OCI-LY1 (cell line): ENCODE measurements around the gene CCR5AS.

Experiments used
- H2AFZ ChIP-seq: fragments of 200-600 bp; sonication (generic), shearing (Covaris generic); 2 replicates; pipeline ENCODE4 v1.6.0; 2014; ENCODE audit warnings: antibody characterized with exemption, mild to moderate bottlenecking, low read length
- H3F3A ChIP-seq: fragments of 200-600 bp; sonication (generic), shearing (Covaris generic); 2 replicates; pipeline ENCODE4 v1.6.0; 2014; ENCODE audit warnings: mild to moderate bottlenecking, antibody characterized with exemption, low read length, moderate library complexity; ENCODE audit not compliant: insufficient read depth
- H3K27ac ChIP-seq: fragments of 200-600 bp; sonication (generic); 2 replicates; pipeline ENCODE4 v1.5.1; 2014; ENCODE audit warnings: low read length, mixed run types, mild to moderate bottlenecking, low read depth; ENCODE audit not compliant: poor library complexity, severe bottlenecking
- H3K27me3 ChIP-seq: fragments of 200-600 bp; sonication (generic); 2 replicates; pipeline ENCODE4 v1.6.0; 2014; ENCODE audit warnings: antibody characterized with exemption, mild to moderate bottlenecking, low read length, moderate library complexity; ENCODE audit not compliant: insufficient read depth
- H3K36me3 ChIP-seq: fragments of 200-600 bp; sonication (generic); 2 replicates; pipeline ENCODE4 v1.6.1; 2014; ENCODE audit warnings: mild to moderate bottlenecking, antibody characterized with exemption, low read length, moderate library complexity, mixed read lengths; ENCODE audit not compliant: insufficient read depth
- H3K4me1 ChIP-seq: fragments of 200-600 bp; sonication (generic); 2 replicates; pipeline ENCODE4 v1.5.1; 2014; ENCODE audit warnings: mild to moderate bottlenecking, low read length, moderate library complexity; ENCODE audit not compliant: insufficient read depth, severe bottlenecking
- H3K4me2 ChIP-seq: fragments of 200-600 bp; sonication (generic), shearing (Covaris generic); 2 replicates; pipeline ENCODE4 v1.6.1; 2014; ENCODE audit warnings: low read length
- H3K4me3 ChIP-seq: fragments of 200-600 bp; sonication (generic); 2 replicates; pipeline ENCODE4 v1.5.1; 2014; ENCODE audit warnings: low read length, low read depth, mild to moderate bottlenecking, mixed read lengths; ENCODE audit not compliant: poor library complexity, severe bottlenecking
- H3K79me2 ChIP-seq: fragments of 200-600 bp; shearing (Covaris generic); 2 replicates; pipeline ENCODE4 v1.6.1; 2016; ENCODE audit warnings: mixed run types, low read length, mixed read lengths; ENCODE audit not compliant: insufficient read depth
- H3K9ac ChIP-seq: fragments of 200-600 bp; sonication (generic), shearing (Covaris generic); 2 replicates; pipeline ENCODE4 v1.6.1; 2014; ENCODE audit warnings: mild to moderate bottlenecking, low read length, mixed read lengths
- H3K9me2 ChIP-seq: fragments of 200-600 bp; sonication (generic), shearing (Covaris generic); 2 replicates; pipeline ENCODE4 v1.6.1; 2014; ENCODE audit warnings: low read depth, mild to moderate bottlenecking, low read length, mixed read lengths
- H3K9me3 ChIP-seq: fragments of 200-600 bp; shearing (Covaris generic); 2 replicates; pipeline ENCODE4 v1.6.1; 2014; ENCODE audit warnings: low read length, mixed read lengths
- H4K20me1 ChIP-seq: fragments of 200-600 bp; sonication (generic), shearing (Covaris generic); 2 replicates; pipeline ENCODE4 v1.6.0; 2016; ENCODE audit warnings: mild to moderate bottlenecking, low read length; ENCODE audit not compliant: insufficient read depth
- EZH2 ChIP-seq: fragments of 200-600 bp; sonication (generic), shearing (Covaris generic); IDR thresholded peaks from 2 replicates; pipeline ENCODE4 v1.8.0; 2017; ENCODE audit warnings: borderline replicate concordance, mixed run types, mild to moderate bottlenecking, antibody characterized with exemption, low read length, moderate library complexity, mixed read lengths
- TF ChIP-seq, protein P1 (sequence below): fragments of 200-600 bp; sonication (generic), shearing (Covaris generic); IDR thresholded peaks from 2 replicates; pipeline ENCODE4 v1.5.1; 2017; ENCODE audit warnings: mild to moderate bottlenecking, antibody characterized with exemption, low read length, moderate library complexity, mixed read lengths

Gene CCR5AS

DNA sequence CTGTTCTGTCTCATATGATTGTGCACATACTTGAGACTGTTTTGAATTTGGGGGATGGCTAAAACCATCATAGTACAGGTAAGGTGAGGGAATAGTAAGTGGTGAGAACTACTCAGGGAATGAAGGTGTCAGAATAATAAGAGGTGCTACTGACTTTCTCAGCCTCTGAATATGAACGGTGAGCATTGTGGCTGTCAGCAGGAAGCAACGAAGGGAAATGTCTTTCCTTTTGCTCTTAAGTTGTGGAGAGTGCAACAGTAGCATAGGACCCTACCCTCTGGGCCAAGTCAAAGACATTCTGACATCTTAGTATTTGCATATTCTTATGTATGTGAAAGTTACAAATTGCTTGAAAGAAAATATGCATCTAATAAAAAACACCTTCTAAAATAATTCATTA, 31.1 kb downstream of the CCR5AS start:
- no peaks in the 10 kb centered on the region for H3K36me3 ChIP-seq
- no peaks in the 10 kb centered on the region for H4K20me1 ChIP-seq
- H3K4me1 ChIP-seq = no peaks in the 10 kb centered on the region
- no peak overlapping the region for H3K4me2 ChIP-seq
- H3K27me3 ChIP-seq = peaks cover 5% of the 10 kb centered on the region; the same call in 1 of the 2 replicates
- TF ChIP-seq, protein P1, sequence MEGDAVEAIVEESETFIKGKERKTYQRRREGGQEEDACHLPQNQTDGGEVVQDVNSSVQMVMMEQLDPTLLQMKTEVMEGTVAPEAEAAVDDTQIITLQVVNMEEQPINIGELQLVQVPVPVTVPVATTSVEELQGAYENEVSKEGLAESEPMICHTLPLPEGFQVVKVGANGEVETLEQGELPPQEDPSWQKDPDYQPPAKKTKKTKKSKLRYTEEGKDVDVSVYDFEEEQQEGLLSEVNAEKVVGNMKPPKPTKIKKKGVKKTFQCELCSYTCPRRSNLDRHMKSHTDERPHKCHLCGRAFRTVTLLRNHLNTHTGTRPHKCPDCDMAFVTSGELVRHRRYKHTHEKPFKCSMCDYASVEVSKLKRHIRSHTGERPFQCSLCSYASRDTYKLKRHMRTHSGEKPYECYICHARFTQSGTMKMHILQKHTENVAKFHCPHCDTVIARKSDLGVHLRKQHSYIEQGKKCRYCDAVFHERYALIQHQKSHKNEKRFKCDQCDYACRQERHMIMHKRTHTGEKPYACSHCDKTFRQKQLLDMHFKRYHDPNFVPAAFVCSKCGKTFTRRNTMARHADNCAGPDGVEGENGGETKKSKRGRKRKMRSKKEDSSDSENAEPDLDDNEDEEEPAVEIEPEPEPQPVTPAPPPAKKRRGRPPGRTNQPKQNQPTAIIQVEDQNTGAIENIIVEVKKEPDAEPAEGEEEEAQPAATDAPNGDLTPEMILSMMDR = no peak
- TF ChIP-seq EZH2 = no peak
- H2AFZ ChIP-seq = no peak overlapping the region
- no peaks in the 10 kb centered on the region for H3F3A ChIP-seq
- H3K9ac ChIP-seq = no peak overlapping the region
- no peak overlapping the region for H3K27ac ChIP-seq
- no peaks in the 10 kb centered on the region for H3K79me2 ChIP-seq
- no peaks in the 10 kb centered on the region for H3K9me2 ChIP-seq
- H3K4me3 ChIP-seq = no peak overlapping the region
- no peaks in the 10 kb centered on the region for H3K9me3 ChIP-seq

DNA sequence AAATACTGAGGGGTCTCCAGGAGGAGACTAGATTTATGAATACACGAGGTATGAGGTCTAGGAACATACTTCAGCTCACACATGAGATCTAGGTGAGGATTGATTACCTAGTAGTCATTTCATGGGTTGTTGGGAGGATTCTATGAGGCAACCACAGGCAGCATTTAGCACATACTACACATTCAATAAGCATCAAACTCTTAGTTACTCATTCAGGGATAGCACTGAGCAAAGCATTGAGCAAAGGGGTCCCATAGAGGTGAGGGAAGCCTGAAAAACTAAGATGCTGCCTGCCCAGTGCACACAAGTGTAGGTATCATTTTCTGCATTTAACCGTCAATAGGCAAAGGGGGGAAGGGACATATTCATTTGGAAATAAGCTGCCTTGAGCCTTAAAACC, 31.6 kb downstream of the CCR5AS start:
- H3K79me2 ChIP-seq = no peaks in the 10 kb centered on the region
- no peaks in the 10 kb centered on the region for H3F3A ChIP-seq
- H3K4me1 ChIP-seq = no peaks in the 10 kb centered on the region
- no peak overlapping the region for H3K27ac ChIP-seq
- no peaks in the 10 kb centered on the region for H3K36me3 ChIP-seq
- no peak overlapping the region for H3K4me3 ChIP-seq
- TF ChIP-seq, protein P1 = no peak
- TF ChIP-seq EZH2 = no peak
- no peaks in the 10 kb centered on the region for H3K9me3 ChIP-seq
- no peaks in the 10 kb centered on the region for H4K20me1 ChIP-seq
- H2AFZ ChIP-seq = no peak overlapping the region
- peaks cover 5% of the 10 kb centered on the region for H3K27me3 ChIP-seq
- H3K9ac ChIP-seq = no peak overlapping the region
- H3K4me2 ChIP-seq = no peak overlapping the region
- no peaks in the 10 kb centered on the region for H3K9me2 ChIP-seq

DNA sequence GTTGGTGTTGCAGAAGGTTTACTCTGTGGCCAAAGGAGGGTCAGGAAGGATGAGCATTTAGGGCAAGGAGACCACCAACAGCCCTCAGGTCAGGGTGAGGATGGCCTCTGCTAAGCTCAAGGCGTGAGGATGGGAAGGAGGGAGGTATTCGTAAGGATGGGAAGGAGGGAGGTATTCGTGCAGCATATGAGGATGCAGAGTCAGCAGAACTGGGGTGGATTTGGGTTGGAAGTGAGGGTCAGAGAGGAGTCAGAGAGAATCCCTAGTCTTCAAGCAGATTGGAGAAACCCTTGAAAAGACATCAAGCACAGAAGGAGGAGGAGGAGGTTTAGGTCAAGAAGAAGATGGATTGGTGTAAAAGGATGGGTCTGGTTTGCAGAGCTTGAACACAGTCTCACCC, 32.1 kb downstream of the CCR5AS start:
- peaks cover 5% of the 10 kb centered on the region for H3K27me3 ChIP-seq
- no peaks in the 10 kb centered on the region for H3K9me3 ChIP-seq
- H4K20me1 ChIP-seq = no peaks in the 10 kb centered on the region
- H3K9me2 ChIP-seq = no peaks in the 10 kb centered on the region
- no peaks in the 10 kb centered on the region for H3K4me1 ChIP-seq
- no peak overlapping the region for H3K9ac ChIP-seq
- H3K79me2 ChIP-seq = no peaks in the 10 kb centered on the region
- no peak for TF ChIP-seq EZH2
- TF ChIP-seq, protein P1 = no peak
- no peaks in the 10 kb centered on the region for H3F3A ChIP-seq
- no peak overlapping the region for H3K4me3 ChIP-seq
- no peak overlapping the region for H2AFZ ChIP-seq
- no peak overlapping the region for H3K4me2 ChIP-seq
- H3K27ac ChIP-seq = no peak overlapping the region
- no peaks in the 10 kb centered on the region for H3K36me3 ChIP-seq
